ENCODE data around the gene OTUD3. TPM values are rescaled to one million over a fixed set of nuclear protein-coding genes. Genes with fewer than 3 reads are reported as not detected.

The OTUD3 gene
- total and polyA plus RNA-seq, 2 of the 13 experiments (the other 11 are each of a cell fraction or from before 2014, with no cell fraction given) = 5.2 to 7.5 TPM

DNA sequence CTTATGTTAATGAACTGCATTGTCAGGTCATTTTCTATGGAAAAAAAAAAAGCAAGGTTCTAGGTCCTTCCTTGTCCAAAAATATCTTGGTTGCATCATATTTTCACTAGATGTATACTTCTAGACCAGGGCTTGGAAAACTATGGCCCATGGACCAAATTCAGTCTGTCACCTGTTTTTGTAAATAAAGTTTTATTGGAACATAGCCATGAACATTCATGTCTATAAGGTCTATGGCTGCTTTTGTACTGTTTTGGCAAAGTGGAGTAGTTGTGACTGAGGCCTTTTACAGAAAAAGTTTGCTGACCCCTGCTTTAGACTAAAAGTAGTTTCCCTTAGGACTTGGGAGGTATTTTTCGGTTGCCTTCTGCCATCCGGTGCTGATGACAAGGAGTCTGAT is 60.5 kb downstream of the OTUD3 start:
- CTCF ChIA-PET (ENCODE audit: low intra/inter-chr PET ratio, low total read pairs) = no interaction called here
- no peaks in the 10 kb centered on the region for H3K27me3 ChIP-seq (ENCODE audit: control insufficient read depth in 1 of 2, insufficient read depth in 2 of 2, low read length in 2 of 2)
- no peak overlapping the region for H2AFZ ChIP-seq (ENCODE audit: low read length)
- no peaks in the 10 kb centered on the region for H3K9me3 ChIP-seq (ENCODE audit: low read length)
- peaks cover 39% of the 10 kb centered on the region for H3K4me1 ChIP-seq (ENCODE audit: insufficient read depth, low read length)
- no TSS peak for BruUV-seq (replicated peaks)
- peak; percentile 49 for TF ChIP-seq ZBTB40 (IDR thresholded peaks at IDR 0.05)
- peak; percentile 90 for TF ChIP-seq ZBTB40 (CRISPR knock-in tag; IDR thresholded peaks at IDR 0.05)
- TF ChIP-seq, protein P1, sequence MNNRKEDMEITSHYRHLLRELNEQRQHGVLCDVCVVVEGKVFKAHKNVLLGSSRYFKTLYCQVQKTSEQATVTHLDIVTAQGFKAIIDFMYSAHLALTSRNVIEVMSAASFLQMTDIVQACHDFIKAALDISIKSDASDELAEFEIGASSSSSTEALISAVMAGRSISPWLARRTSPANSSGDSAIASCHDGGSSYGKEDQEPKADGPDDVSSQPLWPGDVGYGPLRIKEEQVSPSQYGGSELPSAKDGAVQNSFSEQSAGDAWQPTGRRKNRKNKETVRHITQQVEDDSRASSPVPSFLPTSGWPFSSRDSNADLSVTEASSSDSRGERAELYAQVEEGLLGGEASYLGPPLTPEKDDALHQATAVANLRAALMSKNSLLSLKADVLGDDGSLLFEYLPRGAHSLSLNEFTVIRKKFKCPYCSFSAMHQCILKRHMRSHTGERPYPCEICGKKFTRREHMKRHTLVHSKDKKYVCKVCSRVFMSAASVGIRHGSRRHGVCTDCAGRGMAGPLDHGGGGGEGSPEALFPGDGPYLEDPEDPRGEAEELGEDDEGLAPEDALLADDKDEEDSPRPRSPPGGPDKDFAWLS (CRISPR knock-in tag; IDR thresholded peaks at IDR 0.05; ENCODE audit: borderline replicate concordance) = no peak
- POLR2A ChIA-PET = no interaction called here
- FAIRE-seq = no peak
- no peak for ATAC-seq
- intact Hi-C loops (cut with micrococcal nuclease; ENCODE audit: unreplicated experiment) (no loop called here), in situ Hi-C loops (cut with HindIII; ENCODE audit: extremely low pct_ligation_motif_present, low pct_unique_long_range_greater_than_20kb) (no loop called here)
- H4K20me1 ChIP-seq (ENCODE audit: insufficient read depth, low read length) = no peaks in the 10 kb centered on the region
- no peaks in the 10 kb centered on the region for H3K79me2 ChIP-seq (ENCODE audit: insufficient read depth, low read length)
- no peak overlapping the region for H3K4me2 ChIP-seq (ENCODE audit: low read depth, low read length)
- WGBS (ENCODE audit: low lambda C conversion rate) = 98% methylated on average over 2 of the region's 2 CpGs
- H3K27ac ChIP-seq (ENCODE audit: extremely low read length, insufficient read depth, low read length) = no peak overlapping the region
- no peak overlapping the region for H3K9ac ChIP-seq (ENCODE audit: insufficient read depth, low read depth, low read length)
- no peak for DNase-seq (ENCODE audit: low spot score)
- no peak overlapping the region for H3K4me3 ChIP-seq (replicated peaks in 1 of 3; ENCODE audit: insufficient read depth in 1 of 3, low read depth in 2 of 3, low read length in 3 of 3)
- H3K36me3 ChIP-seq (replicated peaks in 1 of 2; ENCODE audit: control insufficient read depth in 1 of 2, insufficient read depth in 2 of 2, low read length in 2 of 2) = no peaks in the 10 kb centered on the region
